Measurements from ENCODE around the gene HEXB. TPM values are rescaled to one million over a fixed set of nuclear protein-coding genes. Genes with fewer than 3 reads are reported as not detected.

Gene HEXB
- total and polyA plus RNA-seq, 2 of the 13 experiments (the other 11 are each of a cell fraction or from before 2014, with no cell fraction given): 100 to 104 TPM

GRCh38 chr5:74641735-74642542 lies 43.1 kb upstream of the HEXB start (continued):
- TF ChIP-seq FOSL2 (CRISPR knock-in tag; IDR thresholded peaks at IDR 0.05): no peak
- no peak for TF ChIP-seq ZNF776 (CRISPR knock-in tag; IDR thresholded peaks at IDR 0.05)
- no peak for TF ChIP-seq BORCS8-MEF2B (CRISPR knock-in tag; IDR thresholded peaks at IDR 0.05)

GRCh38 chr5:74642543-74642863 lies 42.5 kb upstream of the HEXB start:
- DNase-seq (ENCODE audit: low spot score) (no peak), FAIRE-seq (peak; percentile 54), ATAC-seq (no peak)
- Histone ChIP-seq H3K9me3 (ENCODE audit: low read length) (no peaks in the 10 kb centered on the region), H3K4me2 (ENCODE audit: low read depth, low read length) (peak overlapping the region; percentile 97), H3K9ac (ENCODE audit: insufficient read depth, low read depth, low read length) (peak overlapping the region; percentile 94), H2AFZ (ENCODE audit: low read length) (peak overlapping the region; percentile 37), H3K4me1 (ENCODE audit: insufficient read depth, low read length) (peaks cover 38% of the 10 kb centered on the region), H4K20me1 (ENCODE audit: insufficient read depth, low read length) (peaks cover 24% of the 10 kb centered on the region), H3K27me3 (ENCODE audit: control insufficient read depth in 1 of 2, insufficient read depth in 2 of 2, low read length in 2 of 2) (no peaks in the 10 kb centered on the region; a peak in 2 of 5 replicates), H3K27ac (ENCODE audit: extremely low read length, insufficient read depth, low read length) (peak overlapping the region; percentile 83), H3K36me3 (replicated peaks in 1 of 2; ENCODE audit: control insufficient read depth in 1 of 2, insufficient read depth in 2 of 2, low read length in 2 of 2) (peaks cover 0 to 1% of the 10 kb centered on the region in 2 experiments; a peak in 1 of 5 replicates), H3K4me3 (replicated peaks in 1 of 3; ENCODE audit: insufficient read depth in 1 of 3, low read depth in 2 of 3, low read length in 3 of 3) (peak overlapping the region; percentile 92 to 100 (median 99); a peak in 5 of 6 replicates), H3K79me2 (ENCODE audit: insufficient read depth, low read length) (peaks cover 30% of the 10 kb centered on the region)
- POLR2A ChIA-PET: interaction anchor here (1.6 to 4.0 kb wide), 2 partner anchors 12 to 247 kb away, joined by 4 to 31 read pairs; no protein-coding TSS in a partner anchor
- 24% methylated on average over 6 of the region's 6 CpGs for WGBS (ENCODE audit: low lambda C conversion rate)
- CTCF ChIA-PET (ENCODE audit: low intra/inter-chr PET ratio, low total read pairs): no interaction called here
- in situ Hi-C loops (cut with HindIII; ENCODE audit: extremely low pct_ligation_motif_present, low pct_unique_long_range_greater_than_20kb): loop anchor here (5.0 to 10.0 kb wide), 2 partner anchors 245 to 598 kb away; no protein-coding TSS in a partner anchor
- no TSS peak for BruUV-seq (replicated peaks)
- intact Hi-C loops (cut with micrococcal nuclease; ENCODE audit: unreplicated experiment): loop anchor here (2.0 to 5.0 kb wide), 3 partner anchors 60 to 352 kb away; no protein-coding TSS in a partner anchor
- TF ChIP-seq SAP130 (CRISPR knock-in tag; IDR thresholded peaks at IDR 0.05; ENCODE audit: low read depth) (peak; percentile 16; the same call in 1 of the 2 replicates), MXI1 (IDR thresholded peaks at IDR 0.05; ENCODE audit: borderline replicate concordance, low read depth, low read length) (no peak), NBN (conservative IDR thresholded peaks at IDR 0.05) (no peak), THRA (CRISPR knock-in tag; IDR thresholded peaks at IDR 0.05; ENCODE audit: borderline replicate concordance) (no peak), ZNF75D (CRISPR knock-in tag; IDR thresholded peaks at IDR 0.05; ENCODE audit: borderline replicate concordance) (no peak), SYNCRIP (IDR thresholded peaks at IDR 0.05; ENCODE audit: insufficient read depth, low read depth, low read length) (no peak), ZNF260 (CRISPR knock-in tag; IDR thresholded peaks at IDR 0.05; ENCODE audit: borderline replicate concordance, low read depth) (no peak), MIER2 (CRISPR knock-in tag; IDR thresholded peaks at IDR 0.05) (no peak), WIZ (CRISPR knock-in tag; IDR thresholded peaks at IDR 0.05) (no peak), NFIB (CRISPR knock-in tag; IDR thresholded peaks at IDR 0.05; ENCODE audit: borderline replicate concordance) (no peak), ZFP36 (IDR thresholded peaks at IDR 0.05; ENCODE audit: borderline replicate concordance, low read depth, low read length, partially characterized antibody) (no peak), GABPB1 (CRISPR knock-in tag; IDR thresholded peaks at IDR 0.05) (no peak), ZBTB38 (CRISPR knock-in tag; IDR thresholded peaks at IDR 0.05) (peak; percentile 62), ERF (CRISPR knock-in tag; IDR thresholded peaks at IDR 0.05) (no peak)
- TF ChIP-seq, protein P1, sequence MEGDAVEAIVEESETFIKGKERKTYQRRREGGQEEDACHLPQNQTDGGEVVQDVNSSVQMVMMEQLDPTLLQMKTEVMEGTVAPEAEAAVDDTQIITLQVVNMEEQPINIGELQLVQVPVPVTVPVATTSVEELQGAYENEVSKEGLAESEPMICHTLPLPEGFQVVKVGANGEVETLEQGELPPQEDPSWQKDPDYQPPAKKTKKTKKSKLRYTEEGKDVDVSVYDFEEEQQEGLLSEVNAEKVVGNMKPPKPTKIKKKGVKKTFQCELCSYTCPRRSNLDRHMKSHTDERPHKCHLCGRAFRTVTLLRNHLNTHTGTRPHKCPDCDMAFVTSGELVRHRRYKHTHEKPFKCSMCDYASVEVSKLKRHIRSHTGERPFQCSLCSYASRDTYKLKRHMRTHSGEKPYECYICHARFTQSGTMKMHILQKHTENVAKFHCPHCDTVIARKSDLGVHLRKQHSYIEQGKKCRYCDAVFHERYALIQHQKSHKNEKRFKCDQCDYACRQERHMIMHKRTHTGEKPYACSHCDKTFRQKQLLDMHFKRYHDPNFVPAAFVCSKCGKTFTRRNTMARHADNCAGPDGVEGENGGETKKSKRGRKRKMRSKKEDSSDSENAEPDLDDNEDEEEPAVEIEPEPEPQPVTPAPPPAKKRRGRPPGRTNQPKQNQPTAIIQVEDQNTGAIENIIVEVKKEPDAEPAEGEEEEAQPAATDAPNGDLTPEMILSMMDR (CRISPR knock-in tag; IDR thresholded peaks at IDR 0.05): no peak
- TF ChIP-seq, protein P2, sequence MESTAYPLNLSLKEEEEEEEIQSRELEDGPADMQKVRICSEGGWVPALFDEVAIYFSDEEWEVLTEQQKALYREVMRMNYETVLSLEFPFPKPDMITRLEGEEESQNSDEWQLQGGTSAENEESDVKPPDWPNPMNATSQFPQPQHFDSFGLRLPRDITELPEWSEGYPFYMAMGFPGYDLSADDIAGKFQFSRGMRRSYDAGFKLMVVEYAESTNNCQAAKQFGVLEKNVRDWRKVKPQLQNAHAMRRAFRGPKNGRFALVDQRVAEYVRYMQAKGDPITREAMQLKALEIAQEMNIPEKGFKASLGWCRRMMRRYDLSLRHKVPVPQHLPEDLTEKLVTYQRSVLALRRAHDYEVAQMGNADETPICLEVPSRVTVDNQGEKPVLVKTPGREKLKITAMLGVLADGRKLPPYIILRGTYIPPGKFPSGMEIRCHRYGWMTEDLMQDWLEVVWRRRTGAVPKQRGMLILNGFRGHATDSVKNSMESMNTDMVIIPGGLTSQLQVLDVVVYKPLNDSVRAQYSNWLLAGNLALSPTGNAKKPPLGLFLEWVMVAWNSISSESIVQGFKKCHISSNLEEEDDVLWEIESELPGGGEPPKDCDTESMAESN (CRISPR knock-in tag; conservative IDR thresholded peaks at IDR 0.05): no peak

Measured in HepG2 (cell line).